Suppressor macrophage (primary cell): ENCODE measurements around the gene ANKLE1.
"Not testable (repeated sequence)": the region's sequence is repeated elsewhere in the genome, so short reads cannot be mapped to it uniquely, and the experiment has no call there.

Experiments
- DNase-seq, 4 experiments: peaks; one replicate each; pipeline ENCODE4 v3.0.0-alpha.2; 2020 to 2022

The ANKLE1 gene

GRCh38 chr19:17246681-17247425 lies 34.8 kb upstream of the ANKLE1 start:
- peak; percentile 51 to 77 (median 70) for DNase-seq

GRCh38 chr19:17248011-17248776 lies 33.5 kb upstream of the ANKLE1 start:
- no peak for DNase-seq

GRCh38 chr19:17249887-17250548 lies 31.7 kb upstream of the ANKLE1 start:
- DNase-seq = no peak

- DNase-seq = no peak
Measured at GRCh38 chr19:17254636-17255035, 27.1 kb upstream of the ANKLE1 start.

- no peak for DNase-seq
Measured at GRCh38 chr19:17255150-17255621, 26.5 kb upstream of the ANKLE1 start.

- no peak for DNase-seq
Measured at GRCh38 chr19:17256130-17256529, 25.6 kb upstream of the ANKLE1 start.

GRCh38 chr19:17259118-17259780 lies 22.5 kb upstream of the ANKLE1 start:
- no peak for DNase-seq

- DNase-seq = no peak
Measured at GRCh38 chr19:17259934-17260333, 21.8 kb upstream of the ANKLE1 start.

- peak; percentile 82 to 93 (median 88) for DNase-seq
Measured at GRCh38 chr19:17260842-17261325, 20.8 kb upstream of the ANKLE1 start.

- no peak for DNase-seq
Measured at GRCh38 chr19:17262557-17262956, 19.1 kb upstream of the ANKLE1 start.

GRCh38 chr19:17263712-17264640 lies 17.7 kb upstream of the ANKLE1 start:
- DNase-seq = no peak

- DNase-seq = no peak
Measured at GRCh38 chr19:17264641-17264979, 17.1 kb upstream of the ANKLE1 start, which contains the start of gene USHBP1. Gene USHBP1 (minus strand): TSS chr19:17264745. CDS start chr19:17264299, 446 bp downstream.

- no peak for DNase-seq
Measured at GRCh38 chr19:17266026-17266425, 15.7 kb upstream of the ANKLE1 start.

- DNase-seq = peak in 2 of 4 experiments; percentile 26 to 39
Measured at GRCh38 chr19:17266589-17266974, 15.1 kb upstream of the ANKLE1 start.

GRCh38 chr19:17266975-17267788 lies 14.5 kb upstream of the ANKLE1 start, which contains the start of gene BABAM1:
Gene BABAM1 (plus strand): TSS chr19:17267443. CDS start chr19:17268807, 1,364 bp downstream.
- peak; percentile 95 to 97 (median 97) for DNase-seq

- no peak for DNase-seq
Measured at GRCh38 chr19:17268754-17269153, 12.9 kb upstream of the ANKLE1 start.

- not testable (repeated sequence) for DNase-seq
Measured at GRCh38 chr19:17274892-17275291, 6.8 kb upstream of the ANKLE1 start.

- no peak for DNase-seq
Measured at GRCh38 chr19:17275441-17276175, 6.1 kb upstream of the ANKLE1 start.

GRCh38 chr19:17279436-17279835 lies 2.3 kb upstream of the ANKLE1 start:
- DNase-seq = no peak
